B cell (primary cell): ENCODE data around the gene CCDC8. TPM values are rescaled to one million over a fixed set of nuclear protein-coding genes. Genes with fewer than 3 reads are reported as not detected.

ENCODE experiments used
- ATAC-seq: fragments of 200-7000 bp; cut with Tn5 transposase; one replicate; pipeline ENCODE4 v1.10.0; 2021; ENCODE audit warnings: low read depth, mild to moderate bottlenecking, moderate number of reproducible peaks, moderate library complexity
- CTCF ChIA-PET: fragments of 350-600 bp; sonication (Branson Sonifier 250); formaldehyde crosslinking; loops from one replicate; lab custom pipeline; 2021; ENCODE audit warnings: antibody characterized with exemption, inconsistent platforms; lab: Charles Lee
- POLR2A ChIA-PET: fragments of 350-600 bp; sonication (Branson Sonifier 250); formaldehyde crosslinking; loops from one replicate; lab custom pipeline; 2021; ENCODE audit warnings: antibody characterized with exemption; lab: Charles Lee
- DNase-seq: peaks from one replicate; pipeline ENCODE4 v3.0.0; 2013
- H2AFZ ChIP-seq: 2 replicates; pipeline ENCODE4 v1.6.1; 2012; ENCODE audit warnings: mild to moderate bottlenecking, low read depth, low read length; ENCODE audit not compliant: insufficient read depth, poor library complexity, severe bottlenecking
- H3K27ac ChIP-seq, 2 donors: 1 replicate in 1 of 2; 2 replicates in 1 of 2; pipeline ENCODE4 v1.5.1; 2012 to 2013; ENCODE audit warnings: low read length in 2 of 2, mild to moderate bottlenecking in 2 of 2, moderate library complexity in 1 of 2
- H3K27me3 ChIP-seq, 4 experiments: fragments of 200-600 bp in 1 of 4; sonication (generic) in 1 of 4; replicated peaks in 1 of 4; 1 replicate in 2 of 4; 2 replicates in 2 of 4; pipeline versions ENCODE4 v1.6.1 to v1.7.0; 2013 to 2016; ENCODE audit warnings: low read length in 3 of 4, mild to moderate bottlenecking in 2 of 4, mixed read lengths in 1 of 4, moderate library complexity in 1 of 4; ENCODE audit not compliant: insufficient read depth in 4 of 4, control insufficient read depth in 3 of 4; ENCODE audit errors: control extremely low read depth in 1 of 4
- H3K36me3 ChIP-seq, 2 experiments: replicated peaks in 1 of 2; 1 replicate in 1 of 2; 2 replicates in 1 of 2; pipeline versions ENCODE4 v1.6.1 to v1.7.1; 2013; ENCODE audit warnings: low read length in 1 of 2; ENCODE audit not compliant: insufficient read depth in 2 of 2, control insufficient read depth in 1 of 2; ENCODE audit errors: control extremely low read depth in 1 of 2, extremely low read depth in 1 of 2
- H3K4me1 ChIP-seq, 2 donors: fragments of 200-600 bp in 1 of 2; sonication (generic) in 1 of 2; 1 replicate in 1 of 2; 2 replicates in 1 of 2; pipeline versions ENCODE4 v1.5.1 to v1.6.1; 2013 to 2017; ENCODE audit warnings: low read length in 2 of 2; ENCODE audit not compliant: control insufficient read depth in 2 of 2, insufficient read depth in 2 of 2
- H3K4me2 ChIP-seq: replicated peaks from 2 replicates; pipeline ENCODE3; 2012; ENCODE audit warnings: mild to moderate bottlenecking, low read depth, low read length; ENCODE audit not compliant: poor library complexity, severe bottlenecking
- H3K4me3 ChIP-seq, 5 experiments: fragments of 200-600 bp in 1 of 5; sonication (generic) in 1 of 5; 1 replicate in 3 of 5; 2 replicates in 2 of 5; pipeline versions ENCODE4 v1.5.1 to v1.7.0; 2011 to 2016; ENCODE audit warnings: low read length in 4 of 5, mild to moderate bottlenecking in 4 of 5, low read depth in 2 of 5, control low read depth in 1 of 5, moderate library complexity in 1 of 5; ENCODE audit not compliant: insufficient read depth in 1 of 5; ENCODE audit errors: control extremely low read depth in 1 of 5, extremely low read depth in 1 of 5
- H3K79me2 ChIP-seq: fragments of 200-600 bp; sonication (generic); one replicate; pipeline ENCODE4 v1.6.0; 2016; ENCODE audit warnings: low read length; ENCODE audit not compliant: control insufficient read depth, insufficient read depth
- H3K9ac ChIP-seq: fragments of 200-600 bp; sonication (generic); 2 replicates; pipeline ENCODE4 v1.6.1; 2017; ENCODE audit warnings: mild to moderate bottlenecking, low read length, moderate library complexity
- H3K9me3 ChIP-seq, 3 donors: one replicate each; pipeline versions ENCODE4 v1.6.1 to v1.7.1; 2013; ENCODE audit warnings: low read length in 2 of 3; ENCODE audit not compliant: control insufficient read depth in 2 of 3, insufficient read depth in 1 of 3; ENCODE audit errors: control extremely low read depth in 1 of 3
- H4K20me1 ChIP-seq: 2 replicates; pipeline ENCODE4 v1.6.0; 2012; ENCODE audit warnings: mild to moderate bottlenecking, low read length; ENCODE audit not compliant: insufficient read depth, control insufficient read depth, poor library complexity, severe bottlenecking
- H3K27ac Mint-ChIP-seq: one replicate; pipeline ENCODE4 v1.8.0; 2021; ENCODE audit warnings: mixed read lengths
- H3K27me3 Mint-ChIP-seq: one replicate; pipeline ENCODE4 v1.8.0; 2021; ENCODE audit warnings: mixed read lengths
- H3K4me1 Mint-ChIP-seq: one replicate; pipeline ENCODE4 v1.8.0; 2021; ENCODE audit warnings: mixed read lengths
- H3K4me3 Mint-ChIP-seq: one replicate; pipeline ENCODE4 v1.8.0; 2021; ENCODE audit warnings: mixed read lengths
- H3K9me3 Mint-ChIP-seq: one replicate; pipeline ENCODE4 v1.8.0; 2022; ENCODE audit warnings: mixed read lengths; ENCODE audit not compliant: insufficient read depth
- EZH2 ChIP-seq: IDR thresholded peaks from 2 replicates; pipeline ENCODE4 v1.6.1; 2012; ENCODE audit warnings: borderline replicate concordance, low read depth, mild to moderate bottlenecking, moderate library complexity, low read length; ENCODE audit not compliant: insufficient read depth, poor library complexity, severe bottlenecking
- WGBS: methylation state at CpG from one replicate; pipeline ENCODE4 v1.1.5; 2013; ENCODE audit warnings: missing lambda C conversion rate; ENCODE audit not compliant: insufficient coverage; 5-methylcytosine and 5-hydroxymethylcytosine counted together
- intact Hi-C: fragments of 100-400 bp; cut with micrococcal nuclease; formaldehyde crosslinking; loops from one replicate; pipeline ENCODE4 v1.10.0; 2022
- polyA plus RNA-seq: library from polyadenylated mRNA; depleted of rRNA; stranded (reverse); fragments of >200 nt; gene quantifications from 2 replicates; pipeline ENCODE4 v1.2.3, GENCODE V29; 2012
- total RNA-seq, 2 donors: library from RNA; stranded (reverse); fragments of 120-200 nt in 1 of 2; gene quantifications; 1 replicate in 1 of 2; 2 replicates in 1 of 2; pipeline versions ENCODE4 v1.2.3 to v1.2.4, GENCODE V29; 2013 to 2022
- TF ChIP-seq, protein P1 (sequence below): fragments of 200-600 bp; IDR thresholded peaks from one replicate; pipeline ENCODE4 v1.8.0; 2022; ENCODE audit warnings: antibody characterized with exemption, mild to moderate bottlenecking

Gene CCDC8
- total and polyA plus RNA-seq, 2 donors (not counting 1 experiment from before 2014, with no cell fraction given): not detected

DNA sequence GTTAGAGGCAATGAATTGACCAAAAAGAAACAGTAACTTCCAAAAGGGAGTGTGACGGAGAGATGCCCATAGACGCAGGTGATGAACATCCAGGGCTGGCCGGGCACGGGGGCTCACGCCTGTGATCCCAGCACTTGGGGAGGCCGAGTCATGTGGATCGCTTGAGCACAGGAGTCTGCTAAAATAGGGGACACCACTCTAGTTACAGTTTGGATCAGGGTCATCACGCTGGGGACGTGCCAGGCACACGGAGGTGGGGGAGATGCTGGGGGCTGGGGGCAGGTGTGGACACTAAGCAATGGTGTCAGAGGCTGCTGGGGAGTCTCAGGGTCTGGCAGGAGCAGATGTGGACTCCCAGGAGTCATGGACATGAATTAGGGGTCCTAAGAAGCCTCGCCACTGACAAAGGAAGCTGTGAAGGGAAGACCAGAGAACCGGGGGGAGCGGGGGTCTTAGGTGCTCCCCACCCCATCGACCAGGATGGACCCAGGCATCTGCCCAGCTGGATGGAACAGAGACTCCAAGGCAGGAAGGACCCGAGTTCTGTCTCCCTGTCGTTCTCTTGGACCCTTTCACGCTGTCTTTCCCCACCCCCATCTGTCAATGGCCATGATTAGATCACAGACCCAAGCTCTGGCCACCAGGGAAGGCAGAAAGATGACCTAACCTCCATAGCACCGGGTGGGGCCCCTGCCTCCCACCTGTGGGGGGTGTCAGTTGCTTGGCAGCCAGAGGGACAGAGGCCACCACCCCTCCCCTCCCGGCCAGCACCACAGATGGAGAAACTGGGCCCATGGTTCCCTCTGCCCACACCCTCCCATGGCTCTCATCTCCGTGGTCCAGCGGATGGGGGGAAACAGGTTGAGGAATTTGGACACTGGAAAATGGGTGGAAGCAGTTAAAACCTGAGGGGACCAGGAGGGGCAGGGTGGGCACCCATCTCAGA lies 19.6 kb downstream of the CCDC8 start:
- Histone ChIP-seq H3K4me1 (peaks cover 0 to 4% of the 10 kb centered on the region in 2 donors), H3K27me3 (no peaks in the 10 kb centered on the region), H3K4me3 (no peak overlapping the region), H4K20me1 (no peaks in the 10 kb centered on the region), H3K4me2 (no peak overlapping the region), H3K79me2 (no peaks in the 10 kb centered on the region), H2AFZ (no peak overlapping the region), H3K27ac (no peak overlapping the region), H3K9ac (no peak overlapping the region), H3K36me3 (peaks cover 0 to 23% of the 10 kb centered on the region in 2 experiments), H3K9me3 (no peaks in the 10 kb centered on the region)
- Mint-ChIP-seq H3K4me3 (no peak overlapping the region), H3K27me3 (peaks cover 7% of the 10 kb centered on the region), H3K9me3 (no peaks in the 10 kb centered on the region), H3K27ac (no peak overlapping the region), H3K4me1 (peaks cover 5% of the 10 kb centered on the region)
- POLR2A ChIA-PET: no interaction called here
- WGBS: 83% methylated on average over 17 of the region's 21 CpGs
- intact Hi-C loops: no loop called here
- TF ChIP-seq, protein P1, sequence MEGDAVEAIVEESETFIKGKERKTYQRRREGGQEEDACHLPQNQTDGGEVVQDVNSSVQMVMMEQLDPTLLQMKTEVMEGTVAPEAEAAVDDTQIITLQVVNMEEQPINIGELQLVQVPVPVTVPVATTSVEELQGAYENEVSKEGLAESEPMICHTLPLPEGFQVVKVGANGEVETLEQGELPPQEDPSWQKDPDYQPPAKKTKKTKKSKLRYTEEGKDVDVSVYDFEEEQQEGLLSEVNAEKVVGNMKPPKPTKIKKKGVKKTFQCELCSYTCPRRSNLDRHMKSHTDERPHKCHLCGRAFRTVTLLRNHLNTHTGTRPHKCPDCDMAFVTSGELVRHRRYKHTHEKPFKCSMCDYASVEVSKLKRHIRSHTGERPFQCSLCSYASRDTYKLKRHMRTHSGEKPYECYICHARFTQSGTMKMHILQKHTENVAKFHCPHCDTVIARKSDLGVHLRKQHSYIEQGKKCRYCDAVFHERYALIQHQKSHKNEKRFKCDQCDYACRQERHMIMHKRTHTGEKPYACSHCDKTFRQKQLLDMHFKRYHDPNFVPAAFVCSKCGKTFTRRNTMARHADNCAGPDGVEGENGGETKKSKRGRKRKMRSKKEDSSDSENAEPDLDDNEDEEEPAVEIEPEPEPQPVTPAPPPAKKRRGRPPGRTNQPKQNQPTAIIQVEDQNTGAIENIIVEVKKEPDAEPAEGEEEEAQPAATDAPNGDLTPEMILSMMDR: no peak
- TF ChIP-seq EZH2: no peak
- ATAC-seq: no peak
- no peak for DNase-seq
- CTCF ChIA-PET: no interaction called here

DNA sequence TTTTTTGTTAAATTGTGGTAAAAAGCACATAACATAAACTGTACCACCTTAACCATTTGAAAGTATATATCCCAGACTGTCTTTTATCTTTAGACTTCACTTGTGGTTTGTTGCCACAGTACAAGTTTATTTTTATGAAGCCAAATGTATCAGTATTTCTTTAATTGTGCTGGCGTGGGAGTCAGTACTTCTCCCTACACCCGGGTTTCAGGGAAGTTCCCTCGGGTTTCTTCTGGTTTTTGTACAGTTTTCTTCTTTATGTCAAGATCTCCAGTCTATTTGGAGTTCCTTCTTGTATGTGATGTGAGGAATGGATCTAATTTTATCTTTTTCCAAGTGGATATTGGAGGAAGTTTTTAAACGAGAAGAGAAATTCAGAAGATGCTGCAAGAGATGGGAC lies 20.5 kb downstream of the CCDC8 start:
- no peaks in the 10 kb centered on the region for H3K9me3 Mint-ChIP-seq
- Histone ChIP-seq H3K4me1 (peaks cover 0 to 4% of the 10 kb centered on the region in 2 donors), H3K4me3 (no peak overlapping the region), H3K36me3 (peaks cover 0 to 32% of the 10 kb centered on the region in 2 experiments), H2AFZ (no peak overlapping the region), H4K20me1 (no peaks in the 10 kb centered on the region), H3K79me2 (no peaks in the 10 kb centered on the region), H3K9ac (no peak overlapping the region), H3K27me3 (no peaks in the 10 kb centered on the region), H3K27ac (no peak overlapping the region), H3K4me2 (no peak overlapping the region), H3K9me3 (no peaks in the 10 kb centered on the region)
- ChIA-PET CTCF (interaction anchor here (0.9 kb wide), 1 partner anchor 9 kb away, joined by 3 read pairs; no protein-coding TSS in a partner anchor), POLR2A (no interaction called here)
- ATAC-seq (no peak), DNase-seq (no peak)
- intact Hi-C loops: no loop called here
- H3K27me3 Mint-ChIP-seq: peaks cover 4% of the 10 kb centered on the region
- H3K4me1 Mint-ChIP-seq: peaks cover 5% of the 10 kb centered on the region
- H3K4me3 Mint-ChIP-seq: no peak overlapping the region
- TF ChIP-seq EZH2: no peak
- TF ChIP-seq, protein P1: no peak
- WGBS: 50% methylated on average over 2 of the region's 4 CpGs
- H3K27ac Mint-ChIP-seq: no peak overlapping the region
